ENCODE measurements around the gene ARHGAP26. TPM values are rescaled to one million over a fixed set of nuclear protein-coding genes. Genes with fewer than 3 reads are reported as not detected.
"Not testable (repeated sequence)": the region's sequence is repeated elsewhere in the genome, so short reads cannot be mapped to it uniquely, and the experiment has no call there.

ARHGAP26 gene
- total and polyA plus RNA-seq, 2 donors (not counting 1 experiment from before 2014, with no cell fraction given): 4.1 to 6.8 TPM

GRCh38 chr5:142952229-142952628, 182.1 kb downstream of the ARHGAP26 start:
- Histone ChIP-seq H3K4me3 (replicated peaks in 1 of 4; ENCODE audit: control extremely low read depth in 1 of 4, insufficient read depth in 1 of 4, low read depth in 3 of 4, low read length in 4 of 4) (no peak overlapping the region), H3K36me3 (ENCODE audit: control insufficient read depth, insufficient read depth, low read length) (no peaks in the 10 kb centered on the region), H3K27ac (ENCODE audit: insufficient read depth, low read length) (no peak overlapping the region), H3K27me3 (ENCODE audit: control insufficient read depth, insufficient read depth, low read length) (no peaks in the 10 kb centered on the region), H3K9ac (ENCODE audit: insufficient read depth, low read length) (no peak overlapping the region), H4K20me1 (ENCODE audit: control insufficient read depth, extremely low read depth, insufficient read depth, low read length) (no peaks in the 10 kb centered on the region), H2AFZ (ENCODE audit: low read length) (no peak overlapping the region), H3K4me2 (ENCODE audit: extremely low read depth, insufficient read depth, low read length) (no peak overlapping the region), H3K9me3 (ENCODE audit: control insufficient read depth, insufficient read depth, low read depth, low read length) (no peaks in the 10 kb centered on the region), H3K79me2 (ENCODE audit: control insufficient read depth, insufficient read depth, low read length) (no peaks in the 10 kb centered on the region), H3K4me1 (ENCODE audit: control insufficient read depth, extremely low read depth, insufficient read depth, low read length) (no peaks in the 10 kb centered on the region)
- no peak for TF ChIP-seq CTCF (conservative IDR thresholded peaks at IDR 0.05 in 1 of 2, IDR thresholded peaks at IDR 0.05 in 1 of 2; ENCODE audit: low read depth in 1 of 2, low read length in 2 of 2)
- DNase-seq (ENCODE audit: low read depth in 2 of 2): no peak

- not testable (repeated sequence) for H3K9ac ChIP-seq (ENCODE audit: insufficient read depth, low read length); H3K4me2 ChIP-seq (ENCODE audit: extremely low read depth, insufficient read depth, low read length); H4K20me1 ChIP-seq (ENCODE audit: control insufficient read depth, extremely low read depth, insufficient read depth, low read length); H3K4me1 ChIP-seq (ENCODE audit: control insufficient read depth, extremely low read depth, insufficient read depth, low read length); H3K27me3 ChIP-seq (ENCODE audit: control insufficient read depth, insufficient read depth, low read length); DNase-seq (ENCODE audit: low read depth in 2 of 2); H3K36me3 ChIP-seq (ENCODE audit: control insufficient read depth, insufficient read depth, low read length); H3K9me3 ChIP-seq (ENCODE audit: control insufficient read depth, insufficient read depth, low read depth, low read length); H3K27ac ChIP-seq (ENCODE audit: insufficient read depth, low read length); H3K4me3 ChIP-seq (replicated peaks in 1 of 4; ENCODE audit: control extremely low read depth in 1 of 4, insufficient read depth in 1 of 4, low read depth in 3 of 4, low read length in 4 of 4); H3K79me2 ChIP-seq (ENCODE audit: control insufficient read depth, insufficient read depth, low read length); H2AFZ ChIP-seq (ENCODE audit: low read length)
These were observed 182.7 kb downstream of the ARHGAP26 start for GRCh38 chr5:142952871-142953270.

- H3K79me2 ChIP-seq (ENCODE audit: control insufficient read depth, insufficient read depth, low read length): no peaks in the 10 kb centered on the region
- no peak overlapping the region for H3K4me2 ChIP-seq (ENCODE audit: extremely low read depth, insufficient read depth, low read length)
- H2AFZ ChIP-seq (ENCODE audit: low read length): no peak overlapping the region
- no peak overlapping the region for H3K27ac ChIP-seq (ENCODE audit: insufficient read depth, low read length)
- no peak overlapping the region for H3K4me3 ChIP-seq (replicated peaks in 1 of 4; ENCODE audit: control extremely low read depth in 1 of 4, insufficient read depth in 1 of 4, low read depth in 3 of 4, low read length in 4 of 4)
- no peaks in the 10 kb centered on the region for H4K20me1 ChIP-seq (ENCODE audit: control insufficient read depth, extremely low read depth, insufficient read depth, low read length)
- H3K9me3 ChIP-seq (ENCODE audit: control insufficient read depth, insufficient read depth, low read depth, low read length): no peaks in the 10 kb centered on the region
- TF ChIP-seq EZH2 (IDR thresholded peaks at IDR 0.05; ENCODE audit: low read length, missing control alignments) (no peak), CTCF (conservative IDR thresholded peaks at IDR 0.05 in 1 of 2, IDR thresholded peaks at IDR 0.05 in 1 of 2; ENCODE audit: low read depth in 1 of 2, low read length in 2 of 2) (no peak)
- peaks cover 3% of the 10 kb centered on the region for H3K4me1 ChIP-seq (ENCODE audit: control insufficient read depth, extremely low read depth, insufficient read depth, low read length)
- no peaks in the 10 kb centered on the region for H3K36me3 ChIP-seq (ENCODE audit: control insufficient read depth, insufficient read depth, low read length)
- no peaks in the 10 kb centered on the region for H3K27me3 ChIP-seq (ENCODE audit: control insufficient read depth, insufficient read depth, low read length)
- no peak overlapping the region for H3K9ac ChIP-seq (ENCODE audit: insufficient read depth, low read length)
- DNase-seq (ENCODE audit: low read depth in 2 of 2): no peak
These were observed 184.3 kb downstream of the ARHGAP26 start for GRCh38 chr5:142954455-142954854.
